NK-92 treated with Interleukin-12 subunit alpha and Interleukin-12 subunit beta, amount 100 ng/mL, for 24 hours (cell line): ENCODE measurements around the gene NR5A1.

Source experiments
- DNase-seq: peaks from one replicate; lab custom pipeline; 2025; lab: John Stamatoyannopoulos, UW

The NR5A1 gene

GRCh38 chr9:124457887-124458431, 49.2 kb downstream of the NR5A1 start:
- no peak for DNase-seq

- DNase-seq, result no peak
Observed at GRCh38 chr9:124457079-124457886, 49.9 kb downstream of the NR5A1 start.

- no peak for DNase-seq
Observed at GRCh38 chr9:124456341-124457078, 50.7 kb downstream of the NR5A1 start.

- no peak for DNase-seq
Observed at GRCh38 chr9:124455820-124456219, 51.4 kb downstream of the NR5A1 start.

GRCh38 chr9:124454791-124455443, 52.3 kb downstream of the NR5A1 start:
- DNase-seq, result no peak

- DNase-seq, result no peak
Observed at GRCh38 chr9:124454296-124454695, 52.9 kb downstream of the NR5A1 start.

GRCh38 chr9:124453586-124454191, 53.5 kb downstream of the NR5A1 start:
- DNase-seq, result no peak

- DNase-seq, result no peak
Observed at GRCh38 chr9:124452841-124453585, 54.2 kb downstream of the NR5A1 start.

- DNase-seq, result no peak
Observed at GRCh38 chr9:124452326-124452725, 54.9 kb downstream of the NR5A1 start.

- no peak for DNase-seq
Observed at GRCh38 chr9:124450931-124451661, 56.1 kb downstream of the NR5A1 start.

- DNase-seq, result no peak
Observed at GRCh38 chr9:124450241-124450924, 56.8 kb downstream of the NR5A1 start, which contains the start of gene ADGRD2. ADGRD2 (plus strand) TSS chr9:124450451; CDS start chr9:124451667, 1,216 bp downstream.

- no peak for DNase-seq
Observed at GRCh38 chr9:124449381-124450151, 57.6 kb downstream of the NR5A1 start.

GRCh38 chr9:124448019-124448418, 59.2 kb downstream of the NR5A1 start:
- no peak for DNase-seq

- no peak for DNase-seq
Observed at GRCh38 chr9:124447297-124447661, 59.9 kb downstream of the NR5A1 start.

- DNase-seq, result no peak
Observed at GRCh38 chr9:124444166-124444565, 63.0 kb downstream of the NR5A1 start.

GRCh38 chr9:124443625-124444024, 63.6 kb downstream of the NR5A1 start:
- DNase-seq, result no peak

GRCh38 chr9:124442826-124443225, 64.4 kb downstream of the NR5A1 start:
- DNase-seq, result no peak

GRCh38 chr9:124442379-124442778, 64.8 kb downstream of the NR5A1 start:
- no peak for DNase-seq

- DNase-seq, result no peak
Observed at GRCh38 chr9:124441291-124441690, 65.9 kb downstream of the NR5A1 start.
